GM18526 (cell line): ENCODE data around the gene NCAPD2.
A peak's percentile ranks its signal among the peaks of the same experiment; 100 is the strongest.

Experiments
- POLR2A ChIP-seq: IDR thresholded peaks from 3 replicates; pipeline ENCODE4 v1.6.1; 2011; ENCODE audit not compliant: insufficient read length; ENCODE audit errors: extremely low read depth

NCAPD2 gene

GRCh38 chr12:6538420-6539313 is 44.8 kb downstream of the NCAPD2 start:
- peak; percentile 41 for TF ChIP-seq POLR2A

GRCh38 chr12:6539314-6539682 is 45.4 kb downstream of the NCAPD2 start:
- no peak for TF ChIP-seq POLR2A

GRCh38 chr12:6539707-6540134 is 45.8 kb downstream of the NCAPD2 start:
- no peak for TF ChIP-seq POLR2A

- TF ChIP-seq POLR2A = no peak
These were observed 46.4 kb downstream of the NCAPD2 start for GRCh38 chr12:6540181-6540877.

GRCh38 chr12:6541371-6542165 is 47.7 kb downstream of the NCAPD2 start:
- TF ChIP-seq POLR2A = no peak

DNA sequence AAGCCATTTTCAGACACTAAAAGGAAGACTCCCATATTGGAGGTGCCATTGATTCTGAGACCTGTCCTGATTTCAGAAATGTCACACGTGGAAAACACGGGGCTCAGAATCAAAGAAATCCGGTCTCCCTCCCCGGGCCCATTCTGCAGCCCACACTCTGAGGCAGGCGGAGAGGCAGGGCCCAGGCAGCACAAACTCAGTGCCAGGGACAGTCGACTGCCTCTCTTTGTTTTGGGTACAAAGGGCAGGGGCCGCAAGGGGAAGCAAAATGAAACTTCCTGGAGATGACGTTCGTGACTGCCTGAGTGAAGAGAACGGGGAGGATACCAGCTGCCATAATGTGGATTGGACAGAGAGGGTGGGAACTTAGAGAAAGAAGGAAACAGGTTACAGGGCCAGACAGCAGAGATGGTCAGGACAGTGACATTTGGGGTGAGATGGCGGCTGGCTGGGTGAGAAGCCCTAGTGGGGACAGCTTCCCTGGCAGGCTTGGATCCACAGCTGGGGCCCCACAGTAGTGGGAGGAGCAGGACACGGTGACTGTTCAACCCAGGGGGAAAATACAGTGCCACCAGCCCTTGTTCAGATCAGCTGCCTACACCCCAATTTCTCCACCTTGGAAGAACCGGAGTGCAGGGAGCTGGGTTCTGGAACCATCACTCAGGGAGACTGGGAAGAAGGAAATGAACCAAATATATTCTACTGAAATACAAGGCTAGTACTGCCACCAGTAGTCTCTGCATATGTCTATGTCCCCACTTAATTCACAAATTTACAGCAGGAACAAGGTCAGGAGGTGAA is 48.5 kb downstream of the NCAPD2 start:
- no peak for TF ChIP-seq POLR2A

DNA sequence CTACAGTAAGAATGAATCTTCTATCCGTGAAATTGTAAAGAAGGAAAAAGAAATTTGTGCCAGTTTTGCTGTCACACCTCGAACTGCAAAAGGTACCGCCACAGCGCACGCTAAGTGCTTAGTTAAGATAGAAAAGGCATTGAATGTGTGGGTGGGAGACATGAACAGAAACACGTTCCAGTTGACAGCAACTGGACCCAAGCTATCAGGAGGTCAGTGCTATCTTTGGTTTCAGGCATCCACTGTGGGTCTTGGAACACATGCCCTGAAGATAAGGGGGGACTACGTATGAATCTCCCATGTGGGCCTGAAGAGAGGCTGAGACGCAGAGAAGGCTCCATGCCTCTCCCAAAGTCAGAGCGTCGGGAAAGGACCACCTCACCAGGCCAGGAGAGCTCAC is 52.1 kb downstream of the NCAPD2 start:
- no peak for TF ChIP-seq POLR2A

GRCh38 chr12:6547566-6547965 is 53.7 kb downstream of the NCAPD2 start:
- no peak for TF ChIP-seq POLR2A

- no peak for TF ChIP-seq POLR2A
These were observed 54.1 kb downstream of the NCAPD2 start for GRCh38 chr12:6547987-6548386.

DNA sequence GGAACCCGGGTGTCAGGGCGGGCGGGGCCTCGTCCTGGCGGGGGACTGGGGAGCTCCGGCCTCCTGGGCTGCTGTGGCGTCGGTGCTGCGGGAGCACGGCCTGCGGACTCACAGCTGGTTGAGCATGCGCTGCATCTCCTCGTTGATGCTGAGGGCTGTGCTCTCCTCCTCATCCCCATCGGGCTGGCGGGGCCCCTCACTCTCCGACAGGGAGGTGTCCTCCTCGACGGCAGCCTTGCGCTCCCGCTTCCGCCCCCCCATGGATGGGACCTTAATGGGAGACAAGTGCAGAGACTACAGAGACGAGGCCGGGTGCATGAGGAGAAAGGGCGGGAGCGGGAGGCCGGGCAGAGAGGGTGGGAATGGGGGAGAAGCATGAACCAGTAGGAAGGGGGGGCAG is 54.7 kb downstream of the NCAPD2 start:
- TF ChIP-seq POLR2A = no peak

DNA sequence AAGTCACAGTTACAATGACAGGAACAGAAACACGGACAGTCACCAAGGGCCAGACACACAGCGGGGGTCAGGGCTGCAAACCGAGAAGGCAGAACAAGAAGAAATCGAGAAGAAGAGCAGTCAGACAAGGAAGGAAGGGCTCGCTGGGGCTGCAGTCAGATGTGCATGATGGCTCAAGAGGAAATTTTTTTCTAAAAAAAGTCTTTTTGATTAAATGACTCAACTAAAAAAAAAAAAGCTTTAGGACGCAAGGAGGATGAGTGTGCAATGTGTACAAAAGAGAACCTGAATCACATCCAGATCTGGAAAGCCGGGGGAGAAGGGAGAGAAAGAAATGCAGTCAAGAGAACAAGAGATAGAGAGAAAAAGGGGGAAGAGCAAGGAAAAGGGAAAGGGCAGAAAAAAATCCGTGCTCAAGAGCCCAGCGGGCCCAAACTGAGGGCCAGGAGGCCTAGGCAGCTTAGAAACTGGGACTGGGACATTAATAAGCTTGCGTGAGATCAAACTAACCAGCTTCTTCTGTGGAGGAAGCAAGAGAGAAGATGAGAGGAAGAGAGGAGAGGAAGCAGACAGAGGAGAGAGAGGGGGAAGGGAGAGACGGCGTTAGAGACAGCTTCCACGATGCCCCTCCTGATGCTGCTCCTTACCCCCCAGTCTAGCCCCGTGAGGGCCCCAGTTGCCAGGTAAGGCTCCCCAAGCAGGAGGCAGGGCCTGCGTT is 55.2 kb downstream of the NCAPD2 start:
- TF ChIP-seq POLR2A = no peak

GRCh38 chr12:6549684-6550151 is 55.8 kb downstream of the NCAPD2 start:
- no peak for TF ChIP-seq POLR2A

DNA sequence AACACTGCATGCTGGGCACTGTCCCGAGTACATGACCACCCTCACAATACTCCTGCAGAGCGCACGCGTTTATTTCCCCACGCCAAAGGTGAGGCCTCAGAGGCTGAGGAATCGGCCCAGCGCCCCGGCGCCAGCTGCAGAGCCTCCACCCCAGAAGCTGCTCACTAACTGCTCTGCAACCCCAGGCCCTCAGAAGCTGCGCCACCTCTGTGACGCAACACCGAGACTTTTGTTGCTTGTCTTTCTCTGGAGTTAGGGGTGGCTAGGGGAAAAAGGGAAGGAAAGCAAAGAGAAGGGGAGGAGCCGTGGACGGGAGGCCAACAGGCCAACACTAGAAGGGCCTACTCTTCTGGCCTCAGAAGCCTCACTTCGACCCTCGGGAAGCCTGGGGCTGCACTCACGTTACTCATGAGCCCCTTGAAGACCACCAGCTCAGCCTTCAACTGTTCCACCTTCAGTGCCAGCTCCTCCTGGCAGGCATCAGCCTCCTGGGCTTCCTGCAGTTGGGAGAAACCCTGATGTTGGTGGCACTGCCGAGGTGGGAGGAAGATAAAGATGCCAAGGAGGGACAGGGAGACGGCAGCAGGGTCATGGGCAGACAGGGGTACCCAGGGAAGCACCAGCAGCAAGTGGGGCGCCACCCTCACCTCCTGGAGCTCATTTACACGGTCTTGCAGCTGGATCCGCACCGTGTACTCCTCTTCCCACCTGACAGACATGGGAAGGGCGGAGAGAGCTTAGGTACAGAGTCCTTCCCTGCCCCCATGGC is 56.6 kb downstream of the NCAPD2 start:
- no peak for TF ChIP-seq POLR2A

DNA sequence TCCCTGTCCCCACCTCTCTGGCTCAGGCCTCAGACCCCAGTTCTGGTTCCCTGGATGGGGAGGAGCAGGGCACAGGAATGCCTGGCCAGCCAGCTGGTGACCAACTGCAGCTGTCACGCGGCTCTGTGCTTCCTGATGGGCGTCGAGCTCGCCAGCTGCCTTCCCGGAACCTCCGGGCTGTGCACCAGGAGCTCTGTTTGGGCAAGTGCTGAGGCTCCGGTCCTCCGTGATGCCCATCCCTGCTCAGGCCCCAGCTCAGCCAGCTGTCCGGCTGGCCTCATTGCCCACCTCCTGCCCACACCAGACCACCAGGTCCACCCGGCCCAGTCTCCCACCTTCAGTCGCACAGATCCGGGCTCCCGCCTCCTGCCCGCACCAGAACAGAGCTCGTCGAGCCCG is 57.2 kb downstream of the NCAPD2 start:
- TF ChIP-seq POLR2A = no peak
